Activated naive CD8-positive, alpha-beta T cell treated with anti-CD3 and anti-CD28 coated beads, Interleukin-2, amount 50 U/mL, for 24 hours (primary cell): ENCODE results near the gene TULP1.

Source experiments
- ATAC-seq: fragments of 150-1000 bp; cut with Tn5 transposase; one replicate; pipeline ENCODE4 v1.10.0; 2021
- DNase-seq: peaks from one replicate; pipeline ENCODE4 v3.0.0; 2021
- H3K27ac Mint-ChIP-seq: one replicate; pipeline ENCODE4 v1.8.0; 2021; ENCODE audit warnings: mild to moderate bottlenecking, mixed read lengths
- H3K27me3 Mint-ChIP-seq: one replicate; pipeline ENCODE4 v1.8.0; 2021; ENCODE audit warnings: mixed read lengths
- H3K36me3 Mint-ChIP-seq: one replicate; pipeline ENCODE4 v1.8.0; 2021; ENCODE audit warnings: low read depth, mixed read lengths
- H3K4me1 Mint-ChIP-seq: one replicate; pipeline ENCODE4 v1.8.0; 2021; ENCODE audit warnings: mixed read lengths
- H3K4me3 Mint-ChIP-seq: one replicate; pipeline ENCODE4 v1.8.0; 2021; ENCODE audit warnings: mild to moderate bottlenecking, moderate library complexity, mixed read lengths
- H3K9me3 Mint-ChIP-seq: one replicate; pipeline ENCODE4 v1.8.0; 2021; ENCODE audit warnings: mixed read lengths

Gene TULP1

GRCh38 chr6:35512006-35512405 is 690 bp downstream of the TULP1 start:
- ATAC-seq = no peak
- peaks cover 1% of the 10 kb centered on the region for H3K4me1 Mint-ChIP-seq
- H3K36me3 Mint-ChIP-seq = no peaks in the 10 kb centered on the region
- no peak overlapping the region for H3K4me3 Mint-ChIP-seq
- no peak overlapping the region for H3K27ac Mint-ChIP-seq
- no peak for DNase-seq
- no peaks in the 10 kb centered on the region for H3K9me3 Mint-ChIP-seq
- H3K27me3 Mint-ChIP-seq = peaks cover 15% of the 10 kb centered on the region

- peaks cover 1% of the 10 kb centered on the region for H3K4me1 Mint-ChIP-seq
- no peak overlapping the region for H3K27ac Mint-ChIP-seq
- peaks cover 15% of the 10 kb centered on the region for H3K27me3 Mint-ChIP-seq
- DNase-seq (no peak), ATAC-seq (peak; percentile 13)
- H3K36me3 Mint-ChIP-seq = no peaks in the 10 kb centered on the region
- H3K9me3 Mint-ChIP-seq = no peaks in the 10 kb centered on the region
- no peak overlapping the region for H3K4me3 Mint-ChIP-seq
Measured at GRCh38 chr6:35511562-35511941, 1.1 kb downstream of the TULP1 start.

GRCh38 chr6:35510916-35511561 is 1.7 kb downstream of the TULP1 start:
- Mint-ChIP-seq H3K36me3 (no peaks in the 10 kb centered on the region), H3K27me3 (peaks cover 15% of the 10 kb centered on the region), H3K9me3 (no peaks in the 10 kb centered on the region), H3K4me1 (peaks cover 1% of the 10 kb centered on the region), H3K4me3 (no peak overlapping the region), H3K27ac (no peak overlapping the region)
- ATAC-seq (peak; percentile 29), DNase-seq (no peak)

GRCh38 chr6:35508542-35508941 is 4.2 kb downstream of the TULP1 start:
- DNase-seq = no peak
- H3K27me3 Mint-ChIP-seq = peaks cover 19% of the 10 kb centered on the region
- H3K9me3 Mint-ChIP-seq = no peaks in the 10 kb centered on the region
- no peak overlapping the region for H3K27ac Mint-ChIP-seq
- no peak for ATAC-seq
- H3K36me3 Mint-ChIP-seq = no peaks in the 10 kb centered on the region
- H3K4me3 Mint-ChIP-seq = no peak overlapping the region
- peaks cover 1% of the 10 kb centered on the region for H3K4me1 Mint-ChIP-seq

GRCh38 chr6:35508027-35508426 is 4.7 kb downstream of the TULP1 start:
- no peaks in the 10 kb centered on the region for H3K36me3 Mint-ChIP-seq
- no peak overlapping the region for H3K4me3 Mint-ChIP-seq
- ATAC-seq (no peak), DNase-seq (no peak)
- H3K4me1 Mint-ChIP-seq = peaks cover 1% of the 10 kb centered on the region
- H3K27me3 Mint-ChIP-seq = peaks cover 22% of the 10 kb centered on the region
- H3K27ac Mint-ChIP-seq = no peak overlapping the region
- no peaks in the 10 kb centered on the region for H3K9me3 Mint-ChIP-seq

GRCh38 chr6:35507221-35507620 is 5.5 kb downstream of the TULP1 start:
- DNase-seq (no peak), ATAC-seq (no peak)
- Mint-ChIP-seq H3K4me1 (peaks cover 1% of the 10 kb centered on the region), H3K4me3 (no peak overlapping the region), H3K27ac (no peak overlapping the region), H3K9me3 (no peaks in the 10 kb centered on the region), H3K36me3 (no peaks in the 10 kb centered on the region), H3K27me3 (peaks cover 20% of the 10 kb centered on the region)

GRCh38 chr6:35506536-35506935 is 6.2 kb downstream of the TULP1 start:
- DNase-seq = no peak
- Mint-ChIP-seq H3K4me3 (no peak overlapping the region), H3K4me1 (peaks cover 1% of the 10 kb centered on the region), H3K9me3 (no peaks in the 10 kb centered on the region), H3K27me3 (peaks cover 19% of the 10 kb centered on the region), H3K36me3 (no peaks in the 10 kb centered on the region), H3K27ac (no peak overlapping the region)
- no peak for ATAC-seq

GRCh38 chr6:35505999-35506412 is 6.7 kb downstream of the TULP1 start:
- Mint-ChIP-seq H3K36me3 (no peaks in the 10 kb centered on the region), H3K27ac (no peak overlapping the region), H3K4me1 (no peaks in the 10 kb centered on the region), H3K27me3 (peaks cover 18% of the 10 kb centered on the region), H3K9me3 (no peaks in the 10 kb centered on the region), H3K4me3 (no peak overlapping the region)
- no peak for DNase-seq
- no peak for ATAC-seq

GRCh38 chr6:35503534-35503933 is 9.2 kb downstream of the TULP1 start:
- no peak overlapping the region for H3K4me3 Mint-ChIP-seq
- H3K36me3 Mint-ChIP-seq = no peaks in the 10 kb centered on the region
- no peak for DNase-seq
- peaks cover 26% of the 10 kb centered on the region for H3K27me3 Mint-ChIP-seq
- no peaks in the 10 kb centered on the region for H3K9me3 Mint-ChIP-seq
- ATAC-seq = no peak
- peaks cover 2% of the 10 kb centered on the region for H3K4me1 Mint-ChIP-seq
- H3K27ac Mint-ChIP-seq = no peak overlapping the region

- Mint-ChIP-seq H3K4me3 (no peak overlapping the region), H3K9me3 (no peaks in the 10 kb centered on the region), H3K27ac (no peak overlapping the region), H3K36me3 (no peaks in the 10 kb centered on the region), H3K4me1 (peaks cover 6% of the 10 kb centered on the region), H3K27me3 (peaks cover 28% of the 10 kb centered on the region)
- DNase-seq (no peak), ATAC-seq (no peak)
Measured at GRCh38 chr6:35501784-35502183, 10.9 kb downstream of the TULP1 start.

GRCh38 chr6:35500782-35501181 is 11.9 kb downstream of the TULP1 start:
- no peaks in the 10 kb centered on the region for H3K9me3 Mint-ChIP-seq
- no peak for DNase-seq
- no peak overlapping the region for H3K27ac Mint-ChIP-seq
- no peak overlapping the region for H3K4me3 Mint-ChIP-seq
- peaks cover 6% of the 10 kb centered on the region for H3K4me1 Mint-ChIP-seq
- ATAC-seq = no peak
- H3K36me3 Mint-ChIP-seq = no peaks in the 10 kb centered on the region
- H3K27me3 Mint-ChIP-seq = peaks cover 28% of the 10 kb centered on the region

GRCh38 chr6:35499372-35499771 is 13.3 kb downstream of the TULP1 start:
- ATAC-seq (no peak), DNase-seq (no peak)
- Mint-ChIP-seq H3K27me3 (peaks cover 24% of the 10 kb centered on the region), H3K36me3 (no peaks in the 10 kb centered on the region), H3K27ac (no peak overlapping the region), H3K4me1 (peaks cover 6% of the 10 kb centered on the region), H3K4me3 (no peak overlapping the region), H3K9me3 (no peaks in the 10 kb centered on the region)

- Mint-ChIP-seq H3K27me3 (peaks cover 24% of the 10 kb centered on the region), H3K36me3 (no peaks in the 10 kb centered on the region), H3K4me3 (peak overlapping the region; percentile 77), H3K27ac (peak overlapping the region; percentile 79), H3K9me3 (no peaks in the 10 kb centered on the region), H3K4me1 (peaks cover 11% of the 10 kb centered on the region)
- ATAC-seq = no peak
- DNase-seq = no peak
Measured at GRCh38 chr6:35498422-35499067, 14.2 kb downstream of the TULP1 start.

- Mint-ChIP-seq H3K27ac (peak overlapping the region; percentile 77), H3K4me1 (peaks cover 11% of the 10 kb centered on the region), H3K36me3 (no peaks in the 10 kb centered on the region), H3K9me3 (no peaks in the 10 kb centered on the region), H3K4me3 (peak overlapping the region; percentile 77), H3K27me3 (peaks cover 20% of the 10 kb centered on the region)
- DNase-seq (peak; percentile 66), ATAC-seq (peak; percentile 26)
Measured at GRCh38 chr6:35497571-35498421, 14.9 kb downstream of the TULP1 start.
